ENCODE measurements around the gene TTC21B. TPM values are rescaled to one million over a fixed set of nuclear protein-coding genes. Genes with fewer than 3 reads are reported as not detected.

The TTC21B gene
- polyA plus RNA-seq, 3 donors, result 3.1 to 6.7 (median 3.8) TPM

DNA sequence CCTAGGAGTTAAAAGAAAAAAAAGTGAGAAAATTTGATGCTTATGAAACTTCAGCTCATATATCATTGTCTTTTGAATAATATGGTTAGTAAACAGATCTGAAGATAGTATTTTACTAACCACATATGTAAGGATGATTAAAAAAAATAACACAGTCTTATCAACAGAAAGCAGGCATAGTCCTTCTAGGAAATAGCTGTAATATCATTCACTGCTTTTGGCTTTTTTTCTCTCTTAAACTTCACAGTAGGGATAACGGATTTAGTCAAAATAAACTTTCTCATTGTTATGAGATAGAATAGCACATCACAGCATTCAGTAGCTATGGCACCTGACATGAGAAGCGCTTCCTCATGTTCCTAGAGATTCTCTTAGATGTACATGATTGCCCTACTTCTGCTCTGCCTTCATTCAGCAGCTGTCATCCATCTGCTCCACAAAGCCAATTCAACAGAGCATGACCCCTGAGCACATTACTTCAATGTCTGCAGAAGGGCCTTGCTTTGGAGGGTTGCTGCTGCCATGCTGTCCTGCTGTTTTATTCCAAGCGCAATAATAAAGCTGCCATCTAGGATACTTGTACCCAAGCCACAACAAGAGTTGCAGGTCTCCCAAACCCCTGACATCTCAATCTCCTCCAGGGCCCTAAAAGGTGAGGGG lies 67.0 kb downstream of the TTC21B start:
- no peak for TF ChIP-seq CTCF (IDR thresholded peaks at IDR 0.05)
- no peaks in the 10 kb centered on the region for H3K27me3 ChIP-seq (ENCODE audit: control insufficient read depth in 2 of 2, insufficient read depth in 2 of 2, low read length in 2 of 2)
- H3K36me3 Mint-ChIP-seq, result peaks cover 39 to 42% of the 10 kb centered on the region in 2 donors
- intact Hi-C loops (cut with micrococcal nuclease), result no loop called here
- no peaks in the 10 kb centered on the region for H4K20me1 ChIP-seq (ENCODE audit: insufficient read depth, low read length)
- H3K4me3 Mint-ChIP-seq, result no peak overlapping the region
- DNase-seq, result no peak
- no peak overlapping the region for H3K9ac ChIP-seq (ENCODE audit: insufficient read depth, low read length, poor library complexity, severe bottlenecking)
- H3K9me3 Mint-ChIP-seq, result peaks cover 0 to 1% (median 0%) of the 10 kb centered on the region in 7 donors
- H3K9me3 ChIP-seq (replicated peaks in 1 of 2; ENCODE audit: control insufficient read depth in 1 of 2, insufficient read depth in 1 of 2, low read length in 2 of 2), result no peaks in the 10 kb centered on the region
- no peak overlapping the region for H3K27ac ChIP-seq (ENCODE audit: low read depth in 1 of 2, low read length in 2 of 2)
- WGBS (ENCODE audit: insufficient coverage), result no CpG with 5 or more reads among the region's 3 CpGs
- H3K36me3 ChIP-seq (replicated peaks in 1 of 2; ENCODE audit: control insufficient read depth in 1 of 2, insufficient read depth in 2 of 2, low read length in 2 of 2), result peaks cover 16 to 48% of the 10 kb centered on the region in 2 donors
- peaks cover 18 to 19% of the 10 kb centered on the region in 2 donors for H3K4me1 ChIP-seq (ENCODE audit: control insufficient read depth in 1 of 2, insufficient read depth in 2 of 2, low read length in 2 of 2)
- peaks cover 25% of the 10 kb centered on the region for H3K4me1 Mint-ChIP-seq
- H3K79me2 ChIP-seq (ENCODE audit: insufficient read depth, low read length), result no peaks in the 10 kb centered on the region
- peaks cover 0 to 2% (median 0%) of the 10 kb centered on the region in 3 donors for H3K27me3 Mint-ChIP-seq (ENCODE audit: low read depth in 3 of 3)
- no peak overlapping the region for H3K4me2 ChIP-seq (replicated peaks; ENCODE audit: extremely low read depth, low read length, poor library complexity, severe bottlenecking)
- peak overlapping the region in 1 of 7 donors; percentile 15 for H3K27ac Mint-ChIP-seq
- H2AFZ ChIP-seq (ENCODE audit: insufficient read depth, low read depth, low read length, poor library complexity, severe bottlenecking), result no peak overlapping the region
- H3K4me3 ChIP-seq (replicated peaks in 1 of 3; ENCODE audit: low read depth in 2 of 3, low read length in 3 of 3), result no peak overlapping the region

- H4K20me1 ChIP-seq (ENCODE audit: insufficient read depth, low read length), result no peaks in the 10 kb centered on the region
- H3K36me3 ChIP-seq (replicated peaks in 1 of 2; ENCODE audit: control insufficient read depth in 1 of 2, insufficient read depth in 2 of 2, low read length in 2 of 2), result peaks cover 5 to 28% of the 10 kb centered on the region in 2 donors
- peak overlapping the region in 1 of 3 experiments; percentile 58 for H3K4me3 ChIP-seq (replicated peaks in 1 of 3; ENCODE audit: low read depth in 2 of 3, low read length in 3 of 3)
- Mint-ChIP-seq H3K27me3 (ENCODE audit: low read depth in 3 of 3) (no peaks in the 10 kb centered on the region), H3K9me3 (peaks cover 0 to 1% (median 0%) of the 10 kb centered on the region in 7 donors), H3K4me1 (peaks cover 31% of the 10 kb centered on the region), H3K36me3 (peaks cover 16 to 21% of the 10 kb centered on the region in 2 donors), H3K4me3 (peak overlapping the region in 1 of 2 donors; percentile 59), H3K27ac (peak overlapping the region; percentile 69 to 90 (median 87))
- intact Hi-C loops (cut with micrococcal nuclease), result loop anchor here in 1 of 2 donors (5.0 kb wide), 1 partner anchor 476 kb away; no protein-coding TSS in a partner anchor
- peak overlapping the region in 1 of 2 donors; percentile 81 for H3K27ac ChIP-seq (ENCODE audit: low read depth in 1 of 2, low read length in 2 of 2)
- DNase-seq, result peak; percentile 80 to 87 (median 87)
- H3K27me3 ChIP-seq (ENCODE audit: control insufficient read depth in 2 of 2, insufficient read depth in 2 of 2, low read length in 2 of 2), result no peaks in the 10 kb centered on the region
- no peak overlapping the region for H3K9ac ChIP-seq (ENCODE audit: insufficient read depth, low read length, poor library complexity, severe bottlenecking)
- H3K9me3 ChIP-seq (replicated peaks in 1 of 2; ENCODE audit: control insufficient read depth in 1 of 2, insufficient read depth in 1 of 2, low read length in 2 of 2), result no peaks in the 10 kb centered on the region
- H3K79me2 ChIP-seq (ENCODE audit: insufficient read depth, low read length), result no peaks in the 10 kb centered on the region
- peak overlapping the region; percentile 70 for H3K4me2 ChIP-seq (replicated peaks; ENCODE audit: extremely low read depth, low read length, poor library complexity, severe bottlenecking)
- WGBS (ENCODE audit: insufficient coverage), result no CpG with 5 or more reads among the region's 6 CpGs
- TF ChIP-seq CTCF (IDR thresholded peaks at IDR 0.05), result no peak
- H2AFZ ChIP-seq (ENCODE audit: insufficient read depth, low read depth, low read length, poor library complexity, severe bottlenecking), result no peak overlapping the region
- peaks cover 22 to 33% of the 10 kb centered on the region in 2 donors for H3K4me1 ChIP-seq (ENCODE audit: control insufficient read depth in 1 of 2, insufficient read depth in 2 of 2, low read length in 2 of 2)
These were observed 75.7 kb downstream of the TTC21B start for GRCh38 chr2:165877565-165878550.
